Brain microvascular endothelial cell (primary cell): ENCODE results near the gene RHBDF2.
"Not testable (repeated sequence)": the region's sequence is repeated elsewhere in the genome, so short reads cannot be mapped to it uniquely, and the experiment has no call there.

Source experiments
- DNase-seq: peaks from one replicate; pipeline ENCODE4 v3.0.0-alpha.2; 2020
- H3K27ac ChIP-seq: fragments of 250-450 bp; sonication (Bioruptor Pico); 2 replicates; pipeline ENCODE4 v1.5.1; 2020; ENCODE audit warnings: mild to moderate bottlenecking, moderate library complexity
- H3K27me3 ChIP-seq: fragments of 250-450 bp; sonication (Bioruptor Pico); replicated peaks from 2 replicates; pipeline ENCODE4 v1.5.1; 2020; ENCODE audit warnings: mild to moderate bottlenecking
- H3K36me3 ChIP-seq: fragments of 250-450 bp; sonication (Bioruptor Pico); replicated peaks from 2 replicates; pipeline ENCODE4 v1.5.1; 2020; ENCODE audit warnings: mild to moderate bottlenecking
- H3K4me3 ChIP-seq: 2 replicates; pipeline ENCODE4 v1.5.1; 2011; ENCODE audit warnings: low read depth, mild to moderate bottlenecking, control low read depth, low read length, moderate library complexity
- in situ Hi-C: cut with HindIII; loops from 2 replicates; pipeline ENCODE4 v1.10.0; 2017; ENCODE audit warnings: low sequenced_read_pairs, low pct_ligation_motif_present
- TF ChIP-seq, protein P1 (sequence below): IDR thresholded peaks from 2 replicates; pipeline ENCODE4 v1.5.1; 2011; ENCODE audit warnings: low read depth, mild to moderate bottlenecking, moderate library complexity, low read length, control low read depth, inconsistent platforms; ENCODE audit errors: missing control alignments

The RHBDF2 gene

GRCh38 chr17:76528156-76528527, 26.9 kb upstream of the RHBDF2 start:
- Histone ChIP-seq H3K27me3 (no peaks in the 10 kb centered on the region), H3K27ac (peak overlapping the region; percentile 37), H3K4me3 (no peak overlapping the region), H3K36me3 (no peaks in the 10 kb centered on the region)
- DNase-seq = no peak
- TF ChIP-seq, protein P1, sequence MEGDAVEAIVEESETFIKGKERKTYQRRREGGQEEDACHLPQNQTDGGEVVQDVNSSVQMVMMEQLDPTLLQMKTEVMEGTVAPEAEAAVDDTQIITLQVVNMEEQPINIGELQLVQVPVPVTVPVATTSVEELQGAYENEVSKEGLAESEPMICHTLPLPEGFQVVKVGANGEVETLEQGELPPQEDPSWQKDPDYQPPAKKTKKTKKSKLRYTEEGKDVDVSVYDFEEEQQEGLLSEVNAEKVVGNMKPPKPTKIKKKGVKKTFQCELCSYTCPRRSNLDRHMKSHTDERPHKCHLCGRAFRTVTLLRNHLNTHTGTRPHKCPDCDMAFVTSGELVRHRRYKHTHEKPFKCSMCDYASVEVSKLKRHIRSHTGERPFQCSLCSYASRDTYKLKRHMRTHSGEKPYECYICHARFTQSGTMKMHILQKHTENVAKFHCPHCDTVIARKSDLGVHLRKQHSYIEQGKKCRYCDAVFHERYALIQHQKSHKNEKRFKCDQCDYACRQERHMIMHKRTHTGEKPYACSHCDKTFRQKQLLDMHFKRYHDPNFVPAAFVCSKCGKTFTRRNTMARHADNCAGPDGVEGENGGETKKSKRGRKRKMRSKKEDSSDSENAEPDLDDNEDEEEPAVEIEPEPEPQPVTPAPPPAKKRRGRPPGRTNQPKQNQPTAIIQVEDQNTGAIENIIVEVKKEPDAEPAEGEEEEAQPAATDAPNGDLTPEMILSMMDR = no peak
- in situ Hi-C loops = no loop called here

DNA sequence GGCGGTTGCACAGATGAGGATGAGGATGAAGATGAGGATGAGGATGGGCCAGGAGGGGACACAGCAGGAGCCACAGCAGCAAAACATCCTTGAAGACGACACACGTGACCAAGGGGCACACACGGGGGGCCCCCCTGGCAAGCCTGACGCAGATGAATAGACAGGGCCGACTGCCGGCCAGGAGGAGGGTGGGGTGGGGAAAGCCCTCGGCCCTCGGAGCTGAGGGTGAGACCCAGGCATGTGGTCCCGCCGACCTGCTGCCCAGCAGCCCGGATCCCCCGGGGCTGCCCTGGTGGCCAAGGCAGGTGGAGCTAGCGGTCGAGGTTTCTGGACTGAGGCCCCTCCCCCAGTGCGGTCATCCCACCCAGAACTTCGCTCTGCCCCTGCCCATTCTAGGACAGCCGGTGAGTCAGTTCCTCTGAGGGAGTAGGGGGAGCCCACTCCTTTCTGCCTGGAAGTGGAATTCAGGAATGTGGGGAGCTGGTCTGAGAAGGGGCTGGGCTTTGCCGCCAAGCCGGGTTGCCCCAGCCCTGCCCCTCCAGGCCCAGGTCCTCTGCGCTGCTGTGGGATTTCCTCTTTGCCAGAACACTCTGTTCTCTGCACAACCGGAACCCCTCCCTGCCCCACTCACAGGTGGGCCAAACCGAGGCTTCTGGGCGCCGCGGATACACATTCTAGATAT, 26.3 kb upstream of the RHBDF2 start:
- Histone ChIP-seq H3K27me3 (no peaks in the 10 kb centered on the region), H3K4me3 (peak overlapping the region; percentile 17), H3K36me3 (no peaks in the 10 kb centered on the region), H3K27ac (peak overlapping the region; percentile 24)
- TF ChIP-seq, protein P1 = peak; percentile 47
- in situ Hi-C loops = no loop called here
- peak; percentile 63 for DNase-seq

DNA sequence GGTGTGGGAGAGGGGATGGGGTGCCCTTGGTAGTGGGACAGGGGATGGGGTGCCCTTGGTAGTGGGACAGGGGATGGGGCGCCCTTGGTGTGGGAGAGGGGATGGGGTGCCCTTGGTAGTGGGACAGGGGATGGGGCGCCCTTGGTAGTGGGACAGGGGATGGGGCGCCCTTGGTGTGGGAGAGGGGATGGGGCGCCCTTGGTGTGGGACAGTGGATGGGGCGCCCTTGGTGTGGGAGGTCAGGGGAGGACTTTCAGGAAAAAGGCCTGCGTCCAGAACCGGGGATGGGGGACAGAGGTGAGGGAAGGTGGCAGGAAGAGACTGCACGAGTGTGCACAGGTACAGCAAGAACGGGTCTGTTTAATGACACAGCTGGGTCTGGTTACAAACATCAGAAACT, 25.8 kb upstream of the RHBDF2 start:
- H3K4me3 ChIP-seq, H3K27me3 ChIP-seq, DNase-seq, H3K36me3 ChIP-seq, in situ Hi-C loops, H3K27ac ChIP-seq: not testable (repeated sequence)

- H3K36me3 ChIP-seq, DNase-seq, H3K27me3 ChIP-seq, in situ Hi-C loops, H3K4me3 ChIP-seq: not testable (repeated sequence)
- H3K27ac ChIP-seq = peak overlapping the region; percentile 47
Observed at GRCh38 chr17:76525513-76525833, 24.2 kb upstream of the RHBDF2 start.

- Histone ChIP-seq H3K27ac (peak overlapping the region; percentile 47), H3K27me3 (no peaks in the 10 kb centered on the region), H3K4me3 (no peak overlapping the region), H3K36me3 (no peaks in the 10 kb centered on the region)
- in situ Hi-C loops = no loop called here
- TF ChIP-seq, protein P1 = no peak
- DNase-seq = no peak
Observed at GRCh38 chr17:76524598-76525512, 23.6 kb upstream of the RHBDF2 start.

GRCh38 chr17:76523084-76524037, 22.1 kb upstream of the RHBDF2 start:
- no peak for DNase-seq
- H3K4me3 ChIP-seq = no peak overlapping the region

DNA sequence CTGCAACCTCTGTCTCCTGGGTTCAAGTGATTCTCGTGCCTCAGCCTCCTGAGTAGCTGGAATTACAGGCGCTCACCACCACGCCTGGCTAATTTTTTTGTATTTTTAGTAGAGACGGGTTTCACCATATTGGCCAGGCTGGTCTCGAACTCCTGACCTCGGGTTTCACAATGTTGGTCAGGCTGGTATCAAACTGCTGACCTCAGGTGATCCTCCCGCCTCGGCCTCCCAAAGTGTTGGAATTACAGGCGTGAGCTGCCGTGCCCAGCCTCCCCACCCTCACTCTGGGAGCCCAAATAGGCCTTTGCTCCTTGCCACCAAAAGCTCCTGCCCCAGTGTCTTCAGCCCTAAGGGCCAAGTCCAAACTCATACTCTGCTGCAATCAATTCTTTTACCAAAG, 20.5 kb upstream of the RHBDF2 start:
- DNase-seq, H3K36me3 ChIP-seq, H3K4me3 ChIP-seq, H3K27ac ChIP-seq, H3K27me3 ChIP-seq, in situ Hi-C loops: not testable (repeated sequence)

More at GRCh38 chr17:76523084-76524037, 22.1 kb upstream of the RHBDF2 start:
- no peaks in the 10 kb centered on the region for H3K36me3 ChIP-seq
- no peaks in the 10 kb centered on the region for H3K27me3 ChIP-seq
- in situ Hi-C loops = no loop called here
- H3K27ac ChIP-seq = no peak overlapping the region
- TF ChIP-seq, protein P1 = peak; percentile 100
